Fibroblast of the aortic adventitia (primary cell): ENCODE data around the gene NDUFB4. TPM values are rescaled to one million over a fixed set of nuclear protein-coding genes. Genes with fewer than 3 reads are reported as not detected.

ENCODE experiments used
- DNase-seq: peaks from one replicate; pipeline ENCODE4 v3.0.0-alpha.2; 2010; ENCODE audit warnings: low read depth
- H3K4me3 ChIP-seq: 2 replicates; pipeline ENCODE4 v1.5.1; 2011; ENCODE audit warnings: low read depth, mild to moderate bottlenecking, control low read depth, low read length, moderate library complexity
- total RNA-seq: library from RNA; depleted of rRNA; stranded (reverse); fragments of >200 nt; gene quantifications from 2 replicates; pipeline ENCODE4 v1.2.3, GENCODE V29; 2012; ENCODE audit warnings: low replicate concordance
- TF ChIP-seq, protein P1 (sequence below): IDR thresholded peaks from 2 replicates; pipeline ENCODE4 v1.5.1; 2011; ENCODE audit warnings: mild to moderate bottlenecking, low read length, control low read depth, inconsistent platforms; ENCODE audit not compliant: insufficient read depth

NDUFB4 gene
- total RNA-seq, 1 donor: 64.1 TPM

DNA sequence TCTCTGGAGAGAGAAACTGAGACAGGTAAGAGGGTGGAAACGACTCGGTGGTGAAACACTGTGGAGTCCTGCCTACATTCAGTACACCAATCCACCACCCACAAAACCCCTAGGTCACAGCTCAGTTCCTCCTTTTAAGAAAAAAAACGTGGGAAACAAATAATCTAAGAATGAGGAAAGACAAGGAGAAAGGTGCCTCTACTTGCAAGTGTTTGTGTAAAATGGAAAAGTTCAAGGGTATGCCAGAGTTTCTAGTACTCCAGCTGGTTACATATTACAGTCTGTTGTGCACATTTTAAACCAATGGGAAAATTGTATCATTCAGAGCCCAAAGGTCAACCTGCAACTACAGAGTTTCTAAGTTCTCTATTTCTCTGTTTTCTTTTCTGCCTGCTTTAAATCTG, 53.7 kb downstream of the NDUFB4 start:
- TF ChIP-seq, protein P1, sequence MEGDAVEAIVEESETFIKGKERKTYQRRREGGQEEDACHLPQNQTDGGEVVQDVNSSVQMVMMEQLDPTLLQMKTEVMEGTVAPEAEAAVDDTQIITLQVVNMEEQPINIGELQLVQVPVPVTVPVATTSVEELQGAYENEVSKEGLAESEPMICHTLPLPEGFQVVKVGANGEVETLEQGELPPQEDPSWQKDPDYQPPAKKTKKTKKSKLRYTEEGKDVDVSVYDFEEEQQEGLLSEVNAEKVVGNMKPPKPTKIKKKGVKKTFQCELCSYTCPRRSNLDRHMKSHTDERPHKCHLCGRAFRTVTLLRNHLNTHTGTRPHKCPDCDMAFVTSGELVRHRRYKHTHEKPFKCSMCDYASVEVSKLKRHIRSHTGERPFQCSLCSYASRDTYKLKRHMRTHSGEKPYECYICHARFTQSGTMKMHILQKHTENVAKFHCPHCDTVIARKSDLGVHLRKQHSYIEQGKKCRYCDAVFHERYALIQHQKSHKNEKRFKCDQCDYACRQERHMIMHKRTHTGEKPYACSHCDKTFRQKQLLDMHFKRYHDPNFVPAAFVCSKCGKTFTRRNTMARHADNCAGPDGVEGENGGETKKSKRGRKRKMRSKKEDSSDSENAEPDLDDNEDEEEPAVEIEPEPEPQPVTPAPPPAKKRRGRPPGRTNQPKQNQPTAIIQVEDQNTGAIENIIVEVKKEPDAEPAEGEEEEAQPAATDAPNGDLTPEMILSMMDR: no peak
- no peak for DNase-seq
- H3K4me3 ChIP-seq: no peak overlapping the region

DNA sequence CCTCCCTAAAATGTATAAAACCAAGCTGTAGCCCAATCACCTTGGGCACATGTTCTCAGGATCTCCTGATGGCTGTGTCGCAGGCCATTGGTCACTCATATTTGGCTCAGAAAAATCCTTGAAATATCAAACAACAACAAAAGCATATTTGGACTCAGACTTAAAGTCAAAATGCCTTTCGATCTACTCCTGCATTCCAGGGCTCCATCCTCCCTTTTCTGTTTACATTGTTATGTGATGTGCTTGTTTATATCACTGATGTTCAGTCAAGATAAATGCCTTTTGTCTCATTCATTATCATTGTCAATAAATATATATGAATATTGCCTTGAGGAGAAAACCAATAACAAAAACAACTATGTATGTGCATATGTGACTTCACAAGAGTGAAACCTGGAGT, 54.2 kb downstream of the NDUFB4 start:
- H3K4me3 ChIP-seq: no peak overlapping the region
- TF ChIP-seq, protein P1: no peak
- DNase-seq: no peak

Other genes with a start within 250 kb of the NDUFB4 start
- gene LRRC58, start 247.0 kb upstream of the NDUFB4 start, total RNA-seq: 39.5 and 56.1 TPM in 2 replicates
- 765 and 870 TPM in 2 replicates for gene FSTL1, start 145.3 kb upstream of the NDUFB4 start, total RNA-seq
- gene HGD, start 85.9 kb downstream of the NDUFB4 start, total RNA-seq: 0.09 and 0.57 TPM in 2 replicates
- 10.0 and 18.3 TPM in 2 replicates for gene RABL3, start 146.2 kb downstream of the NDUFB4 start, total RNA-seq
- 15.5 and 16.9 TPM in 2 replicates for gene GTF2E1, start 146.4 kb downstream of the NDUFB4 start, total RNA-seq